Type B pancreatic cell (in vitro differentiated cells): Measurements from ENCODE around the gene NUP160. TPM values are rescaled to one million over a fixed set of nuclear protein-coding genes. Genes with fewer than 3 reads are reported as not detected.

ENCODE experiments used
- DNase-seq: peaks from one replicate; pipeline ENCODE4 v3.0.0; 2021; ENCODE audit warnings: mixed read lengths; ENCODE audit not compliant: unreplicated experiment; ENCODE audit errors: extremely low spot score
- H3K27ac Mint-ChIP-seq: 2 replicates; pipeline ENCODE4 v1.8.0; 2021; ENCODE audit warnings: mild to moderate bottlenecking, mixed read lengths
- H3K27me3 Mint-ChIP-seq: 2 replicates; pipeline ENCODE4 v1.8.0; 2021; ENCODE audit warnings: mixed read lengths
- H3K36me3 Mint-ChIP-seq: 2 replicates; pipeline ENCODE4 v1.8.0; 2021; ENCODE audit warnings: mixed read lengths
- H3K4me1 Mint-ChIP-seq: one replicate; pipeline ENCODE4 v1.8.0; 2021; ENCODE audit warnings: mixed read lengths; ENCODE audit not compliant: unreplicated experiment
- H3K4me3 Mint-ChIP-seq: 2 replicates; pipeline ENCODE4 v1.8.0; 2021; ENCODE audit warnings: mild to moderate bottlenecking, mixed read lengths
- H3K9me3 Mint-ChIP-seq: 2 replicates; pipeline ENCODE4 v1.8.0; 2021; ENCODE audit warnings: mixed read lengths
- CTCF ChIP-seq: fragments of 200-600 bp; sonication (generic); conservative IDR thresholded peaks from 2 replicates; pipeline ENCODE4 v1.5.0; 2021; ENCODE audit warnings: antibody characterized with exemption, mild to moderate bottlenecking
- total RNA-seq: library from RNA; stranded (reverse); gene quantifications from 2 replicates; pipeline ENCODE4 v1.2.1, GENCODE V29; 2021; ENCODE audit warnings: low replicate concordance

NUP160 gene
- total RNA-seq, 1 donor from 2014 or later: 69.9 TPM

DNA sequence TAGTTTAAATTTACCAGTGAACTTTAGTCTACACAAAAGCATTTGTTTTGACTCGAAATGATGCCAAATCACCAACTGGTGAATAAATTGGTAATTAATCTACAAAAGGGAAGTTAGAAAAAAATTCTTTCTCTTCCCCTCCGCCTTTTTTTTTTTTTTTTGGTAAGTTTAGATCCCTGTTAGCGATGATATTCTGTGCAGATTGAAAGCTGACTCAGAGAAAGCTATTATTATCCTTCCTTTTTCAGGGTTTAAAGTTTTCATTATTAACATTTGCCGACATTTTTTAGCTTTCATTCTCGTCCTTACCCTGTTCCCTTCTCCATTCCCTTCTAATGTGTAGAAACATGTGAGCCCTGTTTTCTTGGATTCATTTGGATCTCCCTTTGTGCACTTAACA, 16.8 kb upstream of the NUP160 start:
- TF ChIP-seq CTCF: no peak
- no peaks in the 10 kb centered on the region for H3K27me3 Mint-ChIP-seq
- no peaks in the 10 kb centered on the region for H3K36me3 Mint-ChIP-seq
- peaks cover 33% of the 10 kb centered on the region for H3K4me1 Mint-ChIP-seq
- DNase-seq: no peak
- H3K27ac Mint-ChIP-seq: peak overlapping the region; percentile 8
- H3K4me3 Mint-ChIP-seq: peak overlapping the region; percentile 16
- peaks cover 6% of the 10 kb centered on the region for H3K9me3 Mint-ChIP-seq

GRCh38 chr11:47863898-47864430, 15.8 kb upstream of the NUP160 start:
- H3K4me1 Mint-ChIP-seq: peaks cover 25% of the 10 kb centered on the region
- peak overlapping the region; percentile 41 for H3K27ac Mint-ChIP-seq
- no peak for TF ChIP-seq CTCF

GRCh38 chr11:47863189-47863897, 15.2 kb upstream of the NUP160 start:
- TF ChIP-seq CTCF: no peak

More at GRCh38 chr11:47863898-47864430, 15.8 kb upstream of the NUP160 start:
- no peak for DNase-seq
- no peaks in the 10 kb centered on the region for H3K27me3 Mint-ChIP-seq
- peak overlapping the region; percentile 21 for H3K4me3 Mint-ChIP-seq
- H3K36me3 Mint-ChIP-seq: no peaks in the 10 kb centered on the region
- peaks cover 6% of the 10 kb centered on the region for H3K9me3 Mint-ChIP-seq

GRCh38 chr11:47861728-47862127, 13.6 kb upstream of the NUP160 start:
- no peak for DNase-seq
- no peak for TF ChIP-seq CTCF
- H3K4me1 Mint-ChIP-seq: peaks cover 25% of the 10 kb centered on the region
- H3K4me3 Mint-ChIP-seq: no peak overlapping the region
- no peaks in the 10 kb centered on the region for H3K27me3 Mint-ChIP-seq
- H3K36me3 Mint-ChIP-seq: no peaks in the 10 kb centered on the region
- peak overlapping the region; percentile 87 for H3K27ac Mint-ChIP-seq
- H3K9me3 Mint-ChIP-seq: peaks cover 6% of the 10 kb centered on the region

More at GRCh38 chr11:47863189-47863897, 15.2 kb upstream of the NUP160 start:
- no peak for DNase-seq
- peaks cover 6% of the 10 kb centered on the region for H3K9me3 Mint-ChIP-seq
- no peaks in the 10 kb centered on the region for H3K27me3 Mint-ChIP-seq
- no peaks in the 10 kb centered on the region for H3K36me3 Mint-ChIP-seq
- H3K27ac Mint-ChIP-seq: peak overlapping the region; percentile 41
- peak overlapping the region; percentile 37 for H3K4me3 Mint-ChIP-seq
- H3K4me1 Mint-ChIP-seq: peaks cover 25% of the 10 kb centered on the region

DNA sequence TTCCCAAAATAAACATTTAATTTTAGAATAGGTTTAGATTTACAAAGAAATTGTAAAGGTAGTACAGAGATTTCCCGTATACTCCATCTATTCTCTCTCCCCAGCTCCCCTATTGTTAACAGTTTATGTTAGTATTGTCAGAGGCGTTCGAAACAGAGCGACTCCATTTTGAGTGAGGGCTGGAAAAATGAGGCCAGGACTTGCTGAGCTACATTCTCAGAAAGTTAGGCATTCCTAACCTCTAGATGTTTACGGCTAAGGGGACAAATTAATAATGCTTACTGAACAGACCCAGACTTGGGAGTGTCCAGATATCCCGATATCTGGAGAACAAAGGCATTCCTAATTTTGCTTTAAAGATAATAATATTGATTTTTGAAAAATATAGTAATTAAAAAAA, 12.4 kb upstream of the NUP160 start:
- no peak for DNase-seq
- Mint-ChIP-seq H3K36me3 (no peaks in the 10 kb centered on the region), H3K27ac (peak overlapping the region; percentile 88), H3K9me3 (peaks cover 6% of the 10 kb centered on the region), H3K4me1 (peaks cover 25% of the 10 kb centered on the region), H3K4me3 (no peak overlapping the region), H3K27me3 (no peaks in the 10 kb centered on the region)
- no peak for TF ChIP-seq CTCF
